GM23338 (cell line): ENCODE measurements around the gene SUGCT. TPM values are rescaled to one million over a fixed set of nuclear protein-coding genes. Genes with fewer than 3 reads are reported as not detected.

ENCODE experiments used
- ATAC-seq: fragments of 200-7000 bp; cut with Tn5 transposase; 3 replicates; pipeline ENCODE4 v1.9.1; 2020
- DNase-seq: peaks from one replicate; pipeline ENCODE4 v3.0.0-alpha.2; 2015; ENCODE audit warnings: low spot score
- H2AFZ ChIP-seq: fragments of 200-600 bp; sonication (generic); 2 replicates; pipeline ENCODE4 v1.8.0; 2016; ENCODE audit warnings: antibody characterized with exemption, mild to moderate bottlenecking, moderate library complexity
- H3F3A ChIP-seq: fragments of 200-600 bp; sonication (generic); replicated peaks from 2 replicates; pipeline ENCODE4 v1.8.0; 2017; ENCODE audit warnings: antibody characterized with exemption, mixed run types, low read depth
- H3K27ac ChIP-seq: fragments of 200-600 bp; sonication (generic); 2 replicates; pipeline ENCODE4 v1.6.1; 2016; ENCODE audit warnings: low read depth
- H3K27me3 ChIP-seq: fragments of 200-600 bp; sonication (generic); 2 replicates; pipeline ENCODE4 v1.8.0; 2016; ENCODE audit warnings: mild to moderate bottlenecking, mixed run types, moderate library complexity; ENCODE audit not compliant: insufficient read depth
- H3K36me3 ChIP-seq: fragments of 200-600 bp; sonication (generic); 2 replicates; pipeline ENCODE4 v1.8.0; 2016; ENCODE audit warnings: mild to moderate bottlenecking; ENCODE audit not compliant: insufficient read depth
- H3K4me1 ChIP-seq: fragments of 200-600 bp; sonication (generic); 2 replicates; pipeline ENCODE4 v1.8.0; 2016; ENCODE audit warnings: mild to moderate bottlenecking, moderate library complexity; ENCODE audit not compliant: insufficient read depth
- H3K4me2 ChIP-seq: fragments of 200-600 bp; sonication (generic); 2 replicates; pipeline ENCODE4 v1.7.1; 2017; ENCODE audit warnings: mixed run types
- H3K4me3 ChIP-seq: fragments of 200-600 bp; sonication (generic); 2 replicates; pipeline ENCODE4 v1.6.1; 2016; ENCODE audit warnings: mixed run types
- H3K79me2 ChIP-seq: fragments of 200-600 bp; sonication (generic); replicated peaks from 2 replicates; pipeline ENCODE4 v1.8.0; 2017; ENCODE audit warnings: mild to moderate bottlenecking; ENCODE audit not compliant: insufficient read depth
- H3K9me2 ChIP-seq: fragments of 200-600 bp; sonication (generic); 2 replicates; pipeline ENCODE4 v1.8.0; 2017; ENCODE audit not compliant: insufficient read depth
- H4K20me1 ChIP-seq: fragments of 200-600 bp; sonication (generic); replicated peaks from 2 replicates; pipeline ENCODE4 v1.8.0; 2017; ENCODE audit warnings: mild to moderate bottlenecking; ENCODE audit not compliant: insufficient read depth
- H3K27ac Mint-ChIP-seq: 2 replicates; pipeline ENCODE4 v1.8.0; 2020; ENCODE audit warnings: inconsistent platforms, mild to moderate bottlenecking, moderate library complexity, mixed read lengths
- H3K27me3 Mint-ChIP-seq: 3 replicates; pipeline ENCODE4 v1.8.0; 2022; ENCODE audit warnings: low read depth, mild to moderate bottlenecking, moderate library complexity, mixed read lengths, inconsistent platforms; ENCODE audit not compliant: insufficient read depth, poor library complexity
- H3K36me3 Mint-ChIP-seq: 3 replicates; pipeline ENCODE4 v1.8.0; 2021; ENCODE audit warnings: low read depth, mild to moderate bottlenecking, inconsistent platforms, moderate library complexity, mixed read lengths
- H3K4me1 Mint-ChIP-seq: 3 replicates; pipeline ENCODE4 v1.8.0; 2020; ENCODE audit warnings: mild to moderate bottlenecking, inconsistent platforms, mixed read lengths
- H3K4me3 Mint-ChIP-seq: 3 replicates; pipeline ENCODE4 v1.8.0; 2021; ENCODE audit warnings: moderate library complexity, mild to moderate bottlenecking, inconsistent platforms, mixed read lengths
- H3K9me3 Mint-ChIP-seq: 3 replicates; pipeline ENCODE4 v1.8.0; 2020; ENCODE audit warnings: moderate library complexity, mild to moderate bottlenecking, inconsistent platforms, mixed read lengths
- CREB1 ChIP-seq: fragments of 250-450 bp; sonication (Bioruptor Pico); IDR thresholded peaks from 2 replicates; pipeline ENCODE4 v1.5.0; 2020; ENCODE audit warnings: low read depth, mild to moderate bottlenecking, moderate library complexity
- CTCF ChIP-seq, 2 experiments: fragments of 200-600 bp in 1 of 2; sonication (generic) in 1 of 2; conservative IDR thresholded peaks; 2 replicates each; pipeline versions ENCODE4 v1.5.1 to v1.6.1; 2016 to 2017; ENCODE audit warnings: antibody characterized with exemption in 2 of 2, low read depth in 2 of 2, mild to moderate bottlenecking in 2 of 2, moderate library complexity in 1 of 2
- EZH2 ChIP-seq: fragments of 200-600 bp; sonication (generic); IDR thresholded peaks from one replicate; pipeline ENCODE4 v1.8.0; 2017; ENCODE audit warnings: antibody characterized with exemption, mild to moderate bottlenecking, low read depth; ENCODE audit not compliant: unreplicated experiment
- EZH2phosphoT487 ChIP-seq: fragments of 200-600 bp; sonication (generic); IDR thresholded peaks from one replicate; pipeline ENCODE4 v1.8.1; 2018; ENCODE audit warnings: antibody characterized with exemption; ENCODE audit not compliant: unreplicated experiment
- JUNB ChIP-seq: IDR thresholded peaks from one replicate; pipeline ENCODE4 v1.6.1; 2016; ENCODE audit warnings: antibody characterized with exemption; ENCODE audit not compliant: unreplicated experiment
- NANOG ChIP-seq: IDR thresholded peaks from 2 replicates; pipeline ENCODE4 v1.6.1; 2016; ENCODE audit warnings: antibody characterized with exemption, borderline replicate concordance
- POLR2AphosphoS5 ChIP-seq: IDR thresholded peaks from 2 replicates; pipeline ENCODE4 v1.6.1; 2016; ENCODE audit warnings: antibody characterized with exemption, low read depth
- REST ChIP-seq: IDR thresholded peaks from one replicate; pipeline ENCODE4 v1.6.1; 2018; ENCODE audit warnings: antibody characterized with exemption; ENCODE audit not compliant: unreplicated experiment
- STAT1 ChIP-seq: IDR thresholded peaks from one replicate; pipeline ENCODE4 v1.6.1; 2016; ENCODE audit warnings: antibody characterized with exemption; ENCODE audit not compliant: unreplicated experiment
- ZNF331 ChIP-seq: fragments of 250-450 bp; sonication (Bioruptor Pico); IDR thresholded peaks from 2 replicates; pipeline ENCODE4 v1.5.0; 2020; ENCODE audit warnings: low read depth, mild to moderate bottlenecking, moderate library complexity
- polyA plus RNA-seq: library from polyadenylated mRNA; unstranded; fragments of >200 nt; fragmentation: Nextera tagmentation; extraction: Ambion mirVana; gene quantifications from 2 replicates; pipeline ENCODE4 v1.2.1, GENCODE V29; 2016
- total RNA-seq: library from RNA; depleted of rRNA; stranded (reverse); fragments of >200 nt; shearing (Covaris generic); gene quantifications from 2 replicates; pipeline ENCODE4 v1.2.3, GENCODE V29; 2014

Gene SUGCT
- total and polyA plus RNA-seq, 2 experiments from 2014 or later: 4.2 to 5.6 TPM

- TF ChIP-seq REST: no peak
- TF ChIP-seq ZNF331 (CRISPR knock-in tag): no peak
- TF ChIP-seq CTCF (conservative IDR thresholded peaks at IDR 0.05; ENCODE audit: low read depth in 2 of 2): no peak
- no peak for TF ChIP-seq EZH2
- TF ChIP-seq POLR2AphosphoS5: no peak
- no peak for TF ChIP-seq CREB1 (CRISPR knock-in tag)
- no peak for TF ChIP-seq JUNB
- no peak for TF ChIP-seq STAT1
Measured at GRCh38 chr7:40288827-40289226, 154.0 kb downstream of the SUGCT start (continued).

GRCh38 chr7:40297741-40298311 is 163.0 kb downstream of the SUGCT start:
- Mint-ChIP-seq H3K4me1 (peaks cover 12% of the 10 kb centered on the region), H3K4me3 (no peak overlapping the region), H3K36me3 (no peaks in the 10 kb centered on the region), H3K9me3 (no peaks in the 10 kb centered on the region), H3K27me3 (no peaks in the 10 kb centered on the region), H3K27ac (no peak overlapping the region)
- peaks cover 4% of the 10 kb centered on the region; the same call in 1 of the 2 replicates for H3K4me1 ChIP-seq
- no peaks in the 10 kb centered on the region for H3K79me2 ChIP-seq
- no peaks in the 10 kb centered on the region for H3K9me2 ChIP-seq
- H3K36me3 ChIP-seq: no peaks in the 10 kb centered on the region
- no peak overlapping the region for H3K27ac ChIP-seq
- no peaks in the 10 kb centered on the region for H4K20me1 ChIP-seq
- no peak overlapping the region for H3K4me3 ChIP-seq
- H3K4me2 ChIP-seq: no peak overlapping the region
- ATAC-seq (no peak), DNase-seq (no peak)
- no peak overlapping the region for H2AFZ ChIP-seq
- no peaks in the 10 kb centered on the region for H3K27me3 ChIP-seq
- no peaks in the 10 kb centered on the region for H3F3A ChIP-seq
- TF ChIP-seq NANOG (no peak), EZH2phosphoT487 (no peak), POLR2AphosphoS5 (no peak), CREB1 (CRISPR knock-in tag) (no peak)
